SK-N-SH (cell line): ENCODE measurements around the gene CCDC185. TPM values are rescaled to one million over a fixed set of nuclear protein-coding genes. Genes with fewer than 3 reads are reported as not detected.

Source experiments
- CTCF ChIA-PET: fragments of 300-600, 350-600 bp; formaldehyde crosslinking; extraction: SDS; loops from one replicate; lab custom pipeline; 2021; lab: Yijun Ruan, JAX
- POLR2A ChIA-PET: fragments of 350-600 bp; sonication (Branson Sonifier 250); formaldehyde crosslinking; extraction: SDS; loops from one replicate; lab custom pipeline; 2020; ENCODE audit warnings: antibody characterized with exemption, inconsistent platforms; lab: Yijun Ruan, JAX
- DNase-seq: peaks from one replicate; pipeline ENCODE4 v3.0.0; 2012
- H2AFZ ChIP-seq: fragments of 200-600 bp; sonication (generic); 2 replicates; pipeline ENCODE4 v1.8.1; 2016; ENCODE audit warnings: antibody characterized with exemption, mild to moderate bottlenecking, low read depth
- H3F3A ChIP-seq: fragments of 200-600 bp; sonication (generic); replicated peaks from 2 replicates; pipeline ENCODE3; 2016; ENCODE audit warnings: antibody characterized with exemption, mild to moderate bottlenecking; ENCODE audit not compliant: insufficient read depth
- H3K27ac ChIP-seq, 2 experiments: fragments of 200-500 bp in 1 of 2; fragments of 200-600 bp in 1 of 2; sonication (Bioruptor generic) in 1 of 2; sonication (generic), shearing (Covaris generic) in 1 of 2; 2 replicates each; pipeline versions ENCODE4 v1.5.1 to v1.6.1; 2014 to 2016; ENCODE audit warnings: low read depth in 2 of 2, inconsistent platforms in 1 of 2, low read length in 1 of 2, mild to moderate bottlenecking in 1 of 2, mixed read lengths in 1 of 2
- H3K27me3 ChIP-seq: fragments of 200-600 bp; sonication (generic), shearing (Covaris generic); 2 replicates; pipeline ENCODE4 v1.6.1; 2016; ENCODE audit warnings: mixed run types; ENCODE audit not compliant: insufficient read depth
- H3K36me3 ChIP-seq, 2 experiments: fragments of 200-500 bp in 1 of 2; fragments of 200-600 bp in 1 of 2; sonication (Bioruptor generic) in 1 of 2; sonication (generic) in 1 of 2; replicated peaks in 1 of 2; 2 replicates each; pipeline versions ENCODE3 to v1.5.1; 2014 to 2016; ENCODE audit warnings: low read length in 1 of 2, mild to moderate bottlenecking in 1 of 2; ENCODE audit not compliant: insufficient read depth in 2 of 2, control insufficient read depth in 1 of 2
- H3K4me1 ChIP-seq, 2 experiments: fragments of 200-500 bp in 1 of 2; fragments of 200-600 bp in 1 of 2; sonication (Bioruptor generic) in 1 of 2; sonication (generic), shearing (Covaris generic) in 1 of 2; 2 replicates each; pipeline versions ENCODE4 v1.5.1 to v1.6.1; 2014 to 2016; ENCODE audit warnings: low read depth in 1 of 2, low read length in 1 of 2, mixed run types in 1 of 2; ENCODE audit not compliant: insufficient read depth in 2 of 2, control insufficient read depth in 1 of 2
- H3K4me2 ChIP-seq: fragments of 200-600 bp; sonication (generic), shearing (Covaris generic); 2 replicates; pipeline ENCODE4 v1.6.1; 2017; ENCODE audit warnings: mixed run types
- H3K4me3 ChIP-seq, 2 experiments: fragments of 200-500 bp in 1 of 2; fragments of 200-600 bp in 1 of 2; sonication (Bioruptor generic) in 1 of 2; sonication (generic), shearing (Covaris generic) in 1 of 2; 2 replicates each; pipeline versions ENCODE4 v1.5.1 to v1.8.1; 2014 to 2016; ENCODE audit warnings: low read depth in 2 of 2, inconsistent platforms in 1 of 2, low read length in 1 of 2, mild to moderate bottlenecking in 1 of 2, mixed read lengths in 1 of 2, moderate library complexity in 1 of 2
- H3K79me2 ChIP-seq: fragments of 200-600 bp; sonication (generic); 2 replicates; pipeline ENCODE4 v1.8.1; 2017; ENCODE audit warnings: mild to moderate bottlenecking; ENCODE audit not compliant: insufficient read depth
- H3K9ac ChIP-seq: fragments of 200-600 bp; sonication (generic); 2 replicates; pipeline ENCODE4 v1.6.1; 2017; ENCODE audit warnings: mixed run types
- H3K9me2 ChIP-seq: fragments of 200-600 bp; sonication (generic); 2 replicates; pipeline ENCODE4 v1.6.1; 2017; ENCODE audit warnings: mixed run types
- H3K9me3 ChIP-seq: fragments of 200-600 bp; sonication (generic); 2 replicates; pipeline ENCODE4 v1.6.1; 2017; ENCODE audit warnings: mixed run types, mild to moderate bottlenecking, moderate library complexity
- H4K20me1 ChIP-seq: fragments of 200-600 bp; sonication (generic); 2 replicates; pipeline ENCODE4 v1.6.1; 2017; ENCODE audit warnings: mild to moderate bottlenecking, mixed run types; ENCODE audit not compliant: insufficient read depth
- EP300 ChIP-seq, 2 experiments: IDR thresholded peaks; 2 replicates each; pipeline versions ENCODE4 v1.4.0 to v1.6.1; 2012; ENCODE audit warnings: borderline replicate concordance in 1 of 2, low read depth in 1 of 2, low read length in 1 of 2
- FOSL2 ChIP-seq: IDR thresholded peaks from 2 replicates; pipeline ENCODE4 v1.4.0; 2012; ENCODE audit warnings: low read depth, mild to moderate bottlenecking, moderate library complexity, borderline replicate concordance
- GABPA ChIP-seq: IDR thresholded peaks from 2 replicates; pipeline ENCODE4 v1.4.0; 2012; ENCODE audit warnings: low read depth, mild to moderate bottlenecking
- JUND ChIP-seq: IDR thresholded peaks from 2 replicates; pipeline ENCODE4 v1.4.0; 2012
- NRF1 ChIP-seq: IDR thresholded peaks from 2 replicates; pipeline ENCODE4 v1.6.1; 2012; ENCODE audit warnings: low read depth, mild to moderate bottlenecking, low read length
- RAD21 ChIP-seq: IDR thresholded peaks from 2 replicates; pipeline ENCODE4 v1.6.1; 2012; ENCODE audit warnings: mild to moderate bottlenecking, low read length
- TAF1 ChIP-seq: IDR thresholded peaks from 2 replicates; pipeline ENCODE4 v1.6.1; 2012; ENCODE audit warnings: low read depth, mild to moderate bottlenecking, low read length, moderate library complexity, borderline replicate concordance
- TCF12 ChIP-seq: IDR thresholded peaks from 2 replicates; pipeline ENCODE4 v1.4.0; 2012
- YY1 ChIP-seq: IDR thresholded peaks from 2 replicates; pipeline ENCODE4 v1.4.0; 2012; ENCODE audit warnings: low read depth, mild to moderate bottlenecking
- WGBS: methylation state at CpG from one replicate; pipeline ENCODE4 v1.1.6; 2017; ENCODE audit warnings: low lambda C conversion rate; 5-methylcytosine and 5-hydroxymethylcytosine counted together
- polyA plus RNA-seq, 3 experiments: library from polyadenylated mRNA; depleted of rRNA; stranded (reverse); fragments of >200 nt; gene quantifications; 2 replicates each; pipeline ENCODE4 v1.2.3, GENCODE V29; 2012
- TF ChIP-seq, protein P1 (sequence below): IDR thresholded peaks from 2 replicates; pipeline ENCODE4 v1.4.0; 2012; ENCODE audit warnings: low read depth, borderline replicate concordance
- TF ChIP-seq, protein P2 (sequence below): IDR thresholded peaks from 2 replicates; pipeline ENCODE4 v1.6.1; 2012; ENCODE audit warnings: mild to moderate bottlenecking, low read depth, low read length, moderate library complexity

The CCDC185 gene
- polyA plus RNA-seq, 1 of the 3 experiments (the other 2 are of a cell fraction): not detected

DNA sequence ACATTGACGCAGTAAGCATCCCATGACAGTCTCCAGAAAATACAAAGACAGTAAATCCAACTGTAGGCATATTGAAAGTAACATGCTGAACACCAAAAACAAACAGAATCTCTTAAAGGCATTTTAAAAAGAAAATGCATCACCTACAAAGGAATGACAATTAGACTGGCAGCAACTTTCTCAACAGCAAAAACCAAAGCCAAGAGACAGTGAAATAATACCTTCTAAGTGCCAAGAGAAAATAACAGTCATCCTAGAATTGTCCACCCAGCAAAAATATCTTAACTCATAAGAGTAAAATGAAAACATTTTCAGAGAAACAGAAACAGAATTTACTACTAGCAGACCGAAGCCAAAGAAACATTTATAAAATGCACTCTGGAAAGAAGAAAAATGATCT lies 20.0 kb downstream of the CCDC185 start (continued):
- no peak for TF ChIP-seq GABPA
- no peak for TF ChIP-seq TCF12
- TF ChIP-seq, protein P1, sequence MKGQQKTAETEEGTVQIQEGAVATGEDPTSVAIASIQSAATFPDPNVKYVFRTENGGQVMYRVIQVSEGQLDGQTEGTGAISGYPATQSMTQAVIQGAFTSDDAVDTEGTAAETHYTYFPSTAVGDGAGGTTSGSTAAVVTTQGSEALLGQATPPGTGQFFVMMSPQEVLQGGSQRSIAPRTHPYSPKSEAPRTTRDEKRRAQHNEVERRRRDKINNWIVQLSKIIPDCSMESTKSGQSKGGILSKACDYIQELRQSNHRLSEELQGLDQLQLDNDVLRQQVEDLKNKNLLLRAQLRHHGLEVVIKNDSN: no peak

DNA sequence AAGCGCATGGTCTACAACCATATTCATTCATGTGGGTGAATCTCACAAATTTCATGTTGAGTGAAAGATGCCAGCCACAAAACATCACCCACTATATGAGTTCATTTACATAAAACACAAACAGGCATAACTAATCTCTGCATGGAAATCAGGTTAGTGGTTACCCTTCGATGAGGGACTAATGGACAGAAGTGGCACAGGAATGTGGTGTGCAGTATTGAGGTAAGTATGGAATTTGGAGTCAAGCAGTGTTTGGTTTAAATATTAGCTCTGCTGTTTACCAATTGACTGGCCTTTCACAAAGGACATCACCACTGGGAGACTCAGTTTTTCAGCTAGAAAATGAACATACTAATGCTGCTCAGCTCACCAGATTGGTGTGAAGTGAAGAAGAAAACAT lies 24.2 kb downstream of the CCDC185 start:
- Histone ChIP-seq H3K79me2 (no peaks in the 10 kb centered on the region), H3K27ac (no peak overlapping the region), H3K4me3 (no peak overlapping the region), H3K4me2 (no peak overlapping the region), H2AFZ (no peak overlapping the region), H4K20me1 (no peaks in the 10 kb centered on the region), H3K4me1 (no peaks in the 10 kb centered on the region), H3K9me2 (no peaks in the 10 kb centered on the region), H3K36me3 (no peaks in the 10 kb centered on the region), H3F3A (no peaks in the 10 kb centered on the region), H3K9me3 (no peaks in the 10 kb centered on the region), H3K9ac (no peak overlapping the region), H3K27me3 (no peaks in the 10 kb centered on the region)
- ChIA-PET POLR2A (no interaction called here), CTCF (no interaction called here)
- 87% methylated on average over 1 of the region's 2 CpGs for WGBS
- no peak for DNase-seq
- TF ChIP-seq GABPA (no peak), YY1 (no peak), FOSL2 (no peak), TAF1 (no peak), JUND (no peak), EP300 (IDR thresholded peaks at IDR 0.05; ENCODE audit: borderline replicate concordance in 1 of 2, low read depth in 1 of 2, low read length in 1 of 2) (no peak)

- no peak for DNase-seq
- Histone ChIP-seq H4K20me1 (no peaks in the 10 kb centered on the region), H3K4me3 (no peak overlapping the region), H3K4me1 (no peaks in the 10 kb centered on the region), H3K27me3 (no peaks in the 10 kb centered on the region), H3F3A (no peaks in the 10 kb centered on the region), H2AFZ (no peak overlapping the region), H3K36me3 (no peaks in the 10 kb centered on the region), H3K27ac (no peak overlapping the region), H3K9ac (no peak overlapping the region), H3K4me2 (no peak overlapping the region), H3K9me2 (no peaks in the 10 kb centered on the region), H3K79me2 (no peaks in the 10 kb centered on the region), H3K9me3 (no peaks in the 10 kb centered on the region)
- ChIA-PET POLR2A (no interaction called here), CTCF (no interaction called here)
- WGBS: 26% methylated on average over 7 of the region's 7 CpGs
- no peak for TF ChIP-seq NRF1
- TF ChIP-seq GABPA: no peak
- TF ChIP-seq, protein P2, sequence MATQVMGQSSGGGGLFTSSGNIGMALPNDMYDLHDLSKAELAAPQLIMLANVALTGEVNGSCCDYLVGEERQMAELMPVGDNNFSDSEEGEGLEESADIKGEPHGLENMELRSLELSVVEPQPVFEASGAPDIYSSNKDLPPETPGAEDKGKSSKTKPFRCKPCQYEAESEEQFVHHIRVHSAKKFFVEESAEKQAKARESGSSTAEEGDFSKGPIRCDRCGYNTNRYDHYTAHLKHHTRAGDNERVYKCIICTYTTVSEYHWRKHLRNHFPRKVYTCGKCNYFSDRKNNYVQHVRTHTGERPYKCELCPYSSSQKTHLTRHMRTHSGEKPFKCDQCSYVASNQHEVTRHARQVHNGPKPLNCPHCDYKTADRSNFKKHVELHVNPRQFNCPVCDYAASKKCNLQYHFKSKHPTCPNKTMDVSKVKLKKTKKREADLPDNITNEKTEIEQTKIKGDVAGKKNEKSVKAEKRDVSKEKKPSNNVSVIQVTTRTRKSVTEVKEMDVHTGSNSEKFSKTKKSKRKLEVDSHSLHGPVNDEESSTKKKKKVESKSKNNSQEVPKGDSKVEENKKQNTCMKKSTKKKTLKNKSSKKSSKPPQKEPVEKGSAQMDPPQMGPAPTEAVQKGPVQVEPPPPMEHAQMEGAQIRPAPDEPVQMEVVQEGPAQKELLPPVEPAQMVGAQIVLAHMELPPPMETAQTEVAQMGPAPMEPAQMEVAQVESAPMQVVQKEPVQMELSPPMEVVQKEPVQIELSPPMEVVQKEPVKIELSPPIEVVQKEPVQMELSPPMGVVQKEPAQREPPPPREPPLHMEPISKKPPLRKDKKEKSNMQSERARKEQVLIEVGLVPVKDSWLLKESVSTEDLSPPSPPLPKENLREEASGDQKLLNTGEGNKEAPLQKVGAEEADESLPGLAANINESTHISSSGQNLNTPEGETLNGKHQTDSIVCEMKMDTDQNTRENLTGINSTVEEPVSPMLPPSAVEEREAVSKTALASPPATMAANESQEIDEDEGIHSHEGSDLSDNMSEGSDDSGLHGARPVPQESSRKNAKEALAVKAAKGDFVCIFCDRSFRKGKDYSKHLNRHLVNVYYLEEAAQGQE: no peak
- no peak for TF ChIP-seq JUND
- no peak for TF ChIP-seq RAD21
Measured at GRCh38 chr1:223417903-223418663, 24.9 kb downstream of the CCDC185 start.
